ENCODE results near the gene NPDC1. TPM values are rescaled to one million over a fixed set of nuclear protein-coding genes. Genes with fewer than 3 reads are reported as not detected.

Gene NPDC1
- total and polyA plus RNA-seq, 2 of the 8 experiments (the other 6 are each of a cell fraction or from before 2014, with no cell fraction given), result 26.2 to 44.1 TPM

GRCh38 chr9:137041124-137041523 lies 4.9 kb downstream of the NPDC1 start:
- Histone ChIP-seq H4K8ac (ENCODE audit: extremely low read depth, insufficient read depth, low read length) (no peak overlapping the region; the same call in 1 of the 2 replicates), H3K4me1 (replicated peaks in 1 of 4; ENCODE audit: control insufficient read depth in 3 of 4, insufficient read depth in 4 of 4, low read length in 3 of 4) (peaks cover 3 to 6% (median 5%) of the 10 kb centered on the region in 4 experiments; a peak in 4 of 7 replicates), H3K18ac (ENCODE audit: extremely low read depth, low read length) (no peak overlapping the region), H3K4me3 (ENCODE audit: extremely low read depth in 1 of 4, insufficient read depth in 2 of 4, low read depth in 3 of 4, low read length in 4 of 4) (no peak overlapping the region), H3K23ac (ENCODE audit: insufficient read length) (no peak overlapping the region), H3K36me3 (ENCODE audit: control insufficient read depth in 2 of 4, insufficient read depth in 4 of 4, low read length in 3 of 4) (peaks cover 0 to 3% (median 0%) of the 10 kb centered on the region in 4 experiments; a peak in 1 of 8 replicates), H2BK15ac (ENCODE audit: low read length) (no peak overlapping the region), H3K23me2 (ENCODE audit: low read depth, low read length) (peaks cover 8% of the 10 kb centered on the region; the same call in 1 of the 2 replicates), H2AFZ (ENCODE audit: low read length) (no peak overlapping the region), H3K79me2 (ENCODE audit: control insufficient read depth in 1 of 2, insufficient read depth in 2 of 2, low read length in 2 of 2) (peaks cover 0 to 4% of the 10 kb centered on the region in 2 experiments; a peak in 1 of 4 replicates), H3K79me1 (ENCODE audit: low read depth, low read length) (peaks cover 9% of the 10 kb centered on the region), H3K27me3 (replicated peaks in 1 of 4; ENCODE audit: control insufficient read depth in 3 of 4, extremely low read depth in 1 of 4, insufficient read depth in 3 of 4, low read length in 3 of 4) (peaks cover 5 to 15% (median 10%) of the 10 kb centered on the region in 4 experiments; a peak in 6 of 7 replicates), H3K27ac (ENCODE audit: low read depth, low read length) (no peak overlapping the region), H4K91ac (replicated peaks; ENCODE audit: insufficient read length, low read length) (no peak overlapping the region), H3K4ac (replicated peaks; ENCODE audit: insufficient read length, low read depth, low read length) (no peak overlapping the region), H2BK12ac (ENCODE audit: low read depth, low read length) (no peak overlapping the region), H3K9ac (replicated peaks in 1 of 4; ENCODE audit: extremely low read depth in 1 of 4, low read depth in 3 of 4, low read length in 3 of 4) (no peak overlapping the region), H2BK20ac (ENCODE audit: low read length) (no peak overlapping the region), H4K5ac (ENCODE audit: insufficient read length, low read depth, low read length) (no peak overlapping the region), H3K56ac (replicated peaks; ENCODE audit: insufficient read length, low read depth, low read length) (no peak overlapping the region), H2BK120ac (replicated peaks; ENCODE audit: low read depth, low read length) (no peak overlapping the region), H3K9me3 (ENCODE audit: insufficient read depth in 2 of 2, low read depth in 1 of 2, low read length in 1 of 2) (no peaks in the 10 kb centered on the region), H2BK5ac (ENCODE audit: low read depth, low read length) (no peak overlapping the region), H2AK5ac (ENCODE audit: low read depth, low read length) (no peak overlapping the region), H3K14ac (ENCODE audit: insufficient read length) (no peak overlapping the region), H4K20me1 (replicated peaks in 1 of 2; ENCODE audit: control insufficient read depth in 1 of 2, insufficient read depth in 2 of 2, low read length in 2 of 2) (peaks cover 7 to 15% of the 10 kb centered on the region in 2 experiments), H3K4me2 (ENCODE audit: insufficient read depth in 1 of 2, low read depth in 2 of 2, low read length in 2 of 2) (no peak overlapping the region)
- 87% methylated on average over 7 of the region's 16 CpGs; no CpG with 5 or more reads in 1 of the 2 experiments for WGBS, 2 experiments (ENCODE audit: extremely low coverage in 1 of 2, insufficient coverage in 1 of 2, insufficient read length in 1 of 2, insufficient replicate concordance in 2 of 2, low coverage in 1 of 2, low lambda C conversion rate in 2 of 2, missing lambda C conversion rate in 1 of 2)
- DNase-seq (ENCODE audit: low read depth in 1 of 2, low spot score in 2 of 2) (no peak), FAIRE-seq (no peak)
- ChIA-PET CTCF (ENCODE audit: partially characterized antibody) (interaction anchor here (2.0 kb wide), 1 partner anchor 12 kb away, joined by 13 read pairs; the partner anchor contains the start of gene ABCA2), POLR2A (ENCODE audit: partially characterized antibody) (no interaction called here)
- TF ChIP-seq SIN3A (conservative IDR thresholded peaks at IDR 0.05 in 1 of 2, IDR thresholded peaks at IDR 0.05 in 1 of 2; ENCODE audit: low read depth in 1 of 2, low read length in 2 of 2) (no peak), TEAD4 (IDR thresholded peaks at IDR 0.05; ENCODE audit: low read depth, low read length) (no peak), PHF8 (conservative IDR thresholded peaks at IDR 0.05; ENCODE audit: low read depth, low read length) (no peak), KDM1A (IDR thresholded peaks at IDR 0.05; ENCODE audit: borderline replicate concordance, low read length) (no peak), JUND (IDR thresholded peaks at IDR 0.05; ENCODE audit: low read length) (no peak), ZNF274 (IDR thresholded peaks at IDR 0.05; ENCODE audit: borderline replicate concordance, extremely low read depth, low read length) (no peak), YY1 (IDR thresholded peaks at IDR 0.05; ENCODE audit: low read depth, low read length) (no peak), ATF2 (IDR thresholded peaks at IDR 0.05; ENCODE audit: low read length) (no peak), KDM5A (IDR thresholded peaks at IDR 0.05; ENCODE audit: low read length) (no peak), TCF12 (IDR thresholded peaks at IDR 0.05; ENCODE audit: low read depth, low read length) (no peak)
